Retinal pigment epithelial cell (primary cell): Measurements from ENCODE around the gene ADD1.

ENCODE experiments used
- DNase-seq: peaks from one replicate; pipeline ENCODE4 v3.0.0-alpha.2; 2010; ENCODE audit warnings: low read depth
- H3K4me3 ChIP-seq: 2 replicates; pipeline ENCODE4 v1.5.1; 2011; ENCODE audit warnings: mild to moderate bottlenecking, low read length, control low read depth, moderate library complexity
- TF ChIP-seq, protein P1 (sequence below): conservative IDR thresholded peaks from 2 replicates; pipeline ENCODE4 v1.5.1; 2011; ENCODE audit warnings: low read depth, low read length, control low read depth, inconsistent platforms

ADD1 gene

DNA sequence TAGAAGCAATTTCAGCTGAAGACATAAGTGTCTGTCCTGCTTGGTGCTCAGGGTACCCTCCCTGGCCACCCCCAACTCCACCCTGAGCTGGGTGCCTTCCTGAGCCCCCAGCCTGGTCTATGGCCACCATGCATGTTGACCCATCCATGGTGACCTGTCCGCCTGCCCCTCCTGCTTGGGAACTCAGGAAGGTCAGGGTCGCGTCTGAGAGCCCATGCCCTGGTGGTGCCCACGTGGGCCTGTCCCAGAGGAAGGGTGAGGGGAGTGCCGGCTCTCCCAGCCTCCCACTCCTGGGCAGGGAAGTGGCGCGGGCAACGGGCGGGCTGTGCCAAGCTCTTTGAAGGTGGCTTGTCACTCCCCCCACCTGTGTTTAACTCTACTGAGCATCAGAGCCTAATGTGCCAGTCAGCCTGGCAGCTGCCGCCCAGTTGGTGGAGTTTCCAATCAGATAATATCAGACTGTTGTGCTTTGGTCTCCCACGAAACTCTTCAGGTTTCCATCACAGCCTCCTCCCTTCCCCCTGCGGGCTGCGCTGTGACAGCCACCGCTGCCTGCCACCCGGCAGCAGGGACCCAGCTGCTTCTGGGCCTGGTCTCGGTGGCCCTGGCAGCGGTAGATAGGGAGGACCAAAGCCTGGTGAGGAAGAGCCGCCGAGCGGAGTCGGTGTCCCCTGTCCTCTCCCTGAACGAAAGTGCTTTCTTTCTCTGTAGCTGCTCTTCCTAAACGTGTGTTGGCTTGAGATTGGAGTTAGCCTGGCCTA, 45.9 kb upstream of the ADD1 start:
- no peak for DNase-seq

DNA sequence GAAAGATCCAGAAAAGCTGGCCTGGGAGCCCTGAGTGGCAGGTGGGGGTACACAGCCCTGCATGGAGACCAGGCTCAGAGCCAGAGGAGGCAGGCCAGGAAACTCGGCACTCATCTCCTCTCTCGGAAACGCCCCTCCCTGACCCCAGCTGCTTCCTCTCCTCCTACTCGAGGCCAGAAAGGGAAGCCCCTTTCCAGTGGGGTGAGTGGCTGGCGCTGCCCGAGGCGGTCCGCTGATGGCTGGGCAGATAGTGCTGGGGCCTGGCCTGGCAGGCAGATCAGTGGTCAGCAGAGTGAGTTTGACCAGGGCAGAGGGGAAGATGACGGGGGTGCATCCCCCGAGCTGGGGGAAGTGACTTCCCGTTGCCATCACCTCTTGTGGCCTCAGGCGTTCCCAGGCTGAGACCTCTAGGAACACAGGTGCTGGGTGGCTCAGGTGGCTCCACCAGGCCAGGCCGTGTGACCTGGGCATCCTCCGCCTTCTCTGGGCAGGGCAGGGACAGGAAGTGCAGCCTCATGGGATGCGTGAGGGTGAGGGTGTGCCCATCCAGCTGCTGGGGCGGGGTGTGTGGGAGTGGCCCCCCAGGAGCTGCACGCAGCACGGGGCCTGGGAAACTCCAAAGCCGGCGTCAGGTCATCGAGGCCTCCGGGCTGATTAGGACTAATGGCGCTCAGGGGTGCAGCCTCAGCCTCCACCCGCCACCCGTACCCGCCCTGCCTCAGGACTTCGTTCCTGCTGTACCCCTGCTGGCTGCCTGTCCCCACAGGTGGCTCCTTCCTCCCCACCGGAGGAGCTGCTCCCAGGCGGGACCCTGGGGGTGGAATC, 45.0 kb upstream of the ADD1 start:
- no peak for DNase-seq
- TF ChIP-seq, protein P1, sequence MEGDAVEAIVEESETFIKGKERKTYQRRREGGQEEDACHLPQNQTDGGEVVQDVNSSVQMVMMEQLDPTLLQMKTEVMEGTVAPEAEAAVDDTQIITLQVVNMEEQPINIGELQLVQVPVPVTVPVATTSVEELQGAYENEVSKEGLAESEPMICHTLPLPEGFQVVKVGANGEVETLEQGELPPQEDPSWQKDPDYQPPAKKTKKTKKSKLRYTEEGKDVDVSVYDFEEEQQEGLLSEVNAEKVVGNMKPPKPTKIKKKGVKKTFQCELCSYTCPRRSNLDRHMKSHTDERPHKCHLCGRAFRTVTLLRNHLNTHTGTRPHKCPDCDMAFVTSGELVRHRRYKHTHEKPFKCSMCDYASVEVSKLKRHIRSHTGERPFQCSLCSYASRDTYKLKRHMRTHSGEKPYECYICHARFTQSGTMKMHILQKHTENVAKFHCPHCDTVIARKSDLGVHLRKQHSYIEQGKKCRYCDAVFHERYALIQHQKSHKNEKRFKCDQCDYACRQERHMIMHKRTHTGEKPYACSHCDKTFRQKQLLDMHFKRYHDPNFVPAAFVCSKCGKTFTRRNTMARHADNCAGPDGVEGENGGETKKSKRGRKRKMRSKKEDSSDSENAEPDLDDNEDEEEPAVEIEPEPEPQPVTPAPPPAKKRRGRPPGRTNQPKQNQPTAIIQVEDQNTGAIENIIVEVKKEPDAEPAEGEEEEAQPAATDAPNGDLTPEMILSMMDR, result no peak
- no peak overlapping the region for H3K4me3 ChIP-seq

More for the DNA sequence above, 45.9 kb upstream of the ADD1 start:
- H3K4me3 ChIP-seq, result no peak overlapping the region
- TF ChIP-seq, protein P1, result no peak

DNA sequence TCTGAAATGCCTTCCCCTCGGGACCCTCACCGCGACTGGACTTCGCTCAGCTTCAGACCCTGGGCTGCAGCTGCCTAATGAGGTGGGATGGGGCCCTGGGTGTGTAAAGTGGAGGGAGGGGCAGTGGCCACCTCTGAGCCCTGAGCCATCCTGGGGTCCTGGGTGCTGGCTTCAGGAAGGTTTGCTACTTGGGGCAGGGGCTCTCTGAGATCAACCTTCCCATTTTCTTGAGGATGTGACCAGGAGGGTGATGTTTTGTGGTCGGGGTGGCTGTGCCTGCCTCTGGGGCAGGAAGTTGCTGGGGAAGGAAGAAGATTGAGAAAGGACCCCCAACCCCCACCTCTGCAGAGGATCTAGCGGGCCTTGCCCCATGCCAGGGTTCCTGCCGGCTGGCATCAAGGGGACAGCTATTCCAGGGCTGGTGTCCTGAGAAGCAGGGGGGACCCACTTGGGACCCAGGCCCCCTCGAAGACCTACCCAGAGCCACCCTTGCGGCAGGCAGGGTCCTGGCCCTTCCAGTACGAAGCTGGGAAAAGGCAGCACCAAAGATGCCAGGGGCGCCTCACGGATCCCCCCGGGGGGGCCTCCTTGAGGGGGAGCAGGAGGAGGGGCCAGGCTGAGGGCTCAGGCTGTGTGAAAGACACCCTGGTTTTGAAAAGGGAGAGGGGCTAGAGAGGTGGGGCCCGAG, 44.3 kb upstream of the ADD1 start:
- H3K4me3 ChIP-seq, result no peak overlapping the region
- TF ChIP-seq, protein P1, result no peak
- no peak for DNase-seq

DNA sequence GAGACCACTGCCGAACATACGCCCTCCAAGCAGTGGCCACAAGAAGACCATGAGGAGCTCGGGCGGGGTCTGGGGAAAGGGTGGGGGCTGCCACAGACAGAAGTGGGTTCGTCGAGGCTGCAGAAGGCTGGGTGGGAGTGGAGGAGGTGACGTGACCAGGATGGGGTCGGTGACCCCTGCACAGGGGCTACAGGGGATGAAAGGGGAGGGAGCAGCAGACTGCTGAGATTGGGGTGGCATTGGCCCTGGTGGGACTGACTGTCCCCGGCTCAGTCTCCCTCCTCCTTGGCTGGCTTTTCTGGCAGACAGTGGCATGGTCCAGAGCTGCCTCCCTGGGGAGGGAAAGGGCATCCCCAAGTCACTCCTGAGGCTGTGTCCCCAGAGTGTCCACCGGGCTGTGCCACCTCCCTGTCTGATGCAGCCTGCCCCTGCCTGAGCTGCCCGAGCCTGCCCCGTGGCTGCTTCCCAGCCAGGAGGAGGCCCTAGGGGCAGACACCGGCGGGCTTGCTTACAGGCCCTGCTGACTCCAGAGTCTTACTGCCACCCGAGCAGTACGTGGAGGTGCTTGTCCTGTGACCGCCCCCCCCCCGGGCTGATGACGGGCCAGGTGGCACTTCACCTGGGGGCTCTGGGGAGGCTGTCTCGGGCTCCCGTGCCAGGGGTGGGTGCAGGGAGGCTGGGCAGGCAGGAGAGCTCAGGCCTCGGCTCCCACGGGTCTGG, 43.5 kb upstream of the ADD1 start:
- no peak for DNase-seq
- no peak overlapping the region for H3K4me3 ChIP-seq
- TF ChIP-seq, protein P1, result no peak

DNA sequence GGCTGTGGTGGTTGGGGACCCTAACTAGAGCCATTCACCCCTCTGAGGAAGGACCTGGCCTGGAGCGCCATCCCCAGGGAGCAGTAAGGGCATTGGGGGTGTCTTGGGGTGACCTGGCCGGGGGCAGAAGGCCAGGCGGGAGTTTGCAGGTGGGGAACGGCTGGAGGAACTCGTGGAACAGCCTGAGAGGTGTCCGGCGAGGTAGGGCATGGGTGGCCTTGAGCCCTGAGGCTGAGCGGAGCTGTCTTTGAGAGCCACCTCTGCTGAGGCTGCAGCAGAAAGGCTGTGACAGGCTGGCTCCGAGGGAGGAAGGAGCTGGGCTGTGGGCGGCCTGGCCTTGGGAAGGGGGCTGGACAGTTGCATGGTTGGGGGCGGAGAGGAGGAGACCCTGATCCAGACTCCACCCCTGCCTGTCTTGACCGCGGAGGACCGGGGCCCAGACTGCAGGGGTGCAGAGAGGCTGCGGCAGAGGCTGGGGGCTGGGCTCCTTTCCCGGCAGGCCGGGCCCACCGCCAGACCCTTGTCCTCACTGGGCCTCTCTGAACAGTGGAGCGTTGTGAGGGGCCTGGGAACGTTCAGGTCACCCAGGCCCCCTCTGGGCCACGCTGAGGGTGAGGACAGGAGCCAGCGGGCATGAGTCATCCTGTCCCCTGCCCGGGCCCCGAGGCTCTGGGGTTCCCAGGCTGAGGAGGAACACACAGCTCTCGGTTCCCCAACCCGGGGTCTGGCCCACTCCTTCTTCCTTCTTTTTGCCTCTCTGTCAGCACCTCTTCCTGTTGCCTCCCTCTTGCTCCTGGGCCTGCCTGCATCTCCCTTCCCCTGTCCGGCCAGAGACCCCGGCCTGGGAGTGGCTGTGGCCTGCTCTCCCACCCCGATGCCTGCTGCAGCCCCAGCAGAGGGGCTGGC, 42.7 kb upstream of the ADD1 start:
- DNase-seq, result peak; percentile 23
- H3K4me3 ChIP-seq, result no peak overlapping the region
- TF ChIP-seq, protein P1, result no peak
